Nephron (organoid): ENCODE results near the gene IDH2.

Source experiments
- H3K27ac Mint-ChIP-seq, 3 experiments: 2 replicates each; pipeline ENCODE4 v1.8.0; 2020; ENCODE audit warnings: mixed read lengths in 3 of 3, mild to moderate bottlenecking in 2 of 3, moderate library complexity in 1 of 3
- H3K27me3 Mint-ChIP-seq: 2 replicates; pipeline ENCODE4 v1.8.0; 2021; ENCODE audit warnings: low read depth, mild to moderate bottlenecking, moderate library complexity, mixed read lengths
- H3K36me3 Mint-ChIP-seq: 2 replicates; pipeline ENCODE4 v1.8.0; 2020; ENCODE audit warnings: low read depth, mixed read lengths
- H3K4me1 Mint-ChIP-seq: 2 replicates; pipeline ENCODE4 v1.8.0; 2020; ENCODE audit warnings: mixed read lengths
- H3K4me3 Mint-ChIP-seq, 3 experiments: 2 replicates each; pipeline ENCODE4 v1.8.0; 2020; ENCODE audit warnings: mild to moderate bottlenecking in 3 of 3, mixed read lengths in 3 of 3, moderate library complexity in 2 of 3
- H3K9me3 Mint-ChIP-seq: 2 replicates; pipeline ENCODE4 v1.8.0; 2020; ENCODE audit warnings: mixed read lengths
- CTCF ChIP-seq, 3 experiments: fragments of 200-600 bp; sonication (generic); IDR thresholded peaks; one replicate each; pipeline ENCODE4 v1.5.0; 2021; ENCODE audit warnings: antibody characterized with exemption in 3 of 3; ENCODE audit not compliant: unreplicated experiment in 3 of 3

Gene IDH2

GRCh38 chr15:90105521-90105920, 3.3 kb upstream of the IDH2 start:
- Mint-ChIP-seq H3K27ac (peak overlapping the region in 1 of 3 experiments; percentile 92), H3K9me3 (no peaks in the 10 kb centered on the region), H3K36me3 (no peaks in the 10 kb centered on the region), H3K4me3 (no peak overlapping the region), H3K4me1 (peaks cover 46% of the 10 kb centered on the region), H3K27me3 (no peaks in the 10 kb centered on the region)
- TF ChIP-seq CTCF (IDR thresholded peaks at IDR 0.05; ENCODE audit: unreplicated experiment in 3 of 3), result no peak

GRCh38 chr15:90104551-90104950, 2.3 kb upstream of the IDH2 start:
- H3K27me3 Mint-ChIP-seq, result no peaks in the 10 kb centered on the region
- no peaks in the 10 kb centered on the region for H3K9me3 Mint-ChIP-seq
- H3K36me3 Mint-ChIP-seq, result no peaks in the 10 kb centered on the region
- H3K4me3 Mint-ChIP-seq, result peak overlapping the region; percentile 74 to 90 (median 83)
- peak overlapping the region in 2 of 3 experiments; percentile 10 to 92 for H3K27ac Mint-ChIP-seq
- H3K4me1 Mint-ChIP-seq, result peaks cover 56% of the 10 kb centered on the region
- no peak for TF ChIP-seq CTCF (IDR thresholded peaks at IDR 0.05; ENCODE audit: unreplicated experiment in 3 of 3)

GRCh38 chr15:90103701-90104329, 1.5 kb upstream of the IDH2 start:
- TF ChIP-seq CTCF (IDR thresholded peaks at IDR 0.05; ENCODE audit: unreplicated experiment in 3 of 3), result no peak
- peak overlapping the region; percentile 62 to 92 (median 64) for H3K27ac Mint-ChIP-seq
- no peaks in the 10 kb centered on the region for H3K27me3 Mint-ChIP-seq
- no peaks in the 10 kb centered on the region for H3K36me3 Mint-ChIP-seq
- H3K4me3 Mint-ChIP-seq, result peak overlapping the region; percentile 74 to 90 (median 83)
- peaks cover 64% of the 10 kb centered on the region for H3K4me1 Mint-ChIP-seq
- H3K9me3 Mint-ChIP-seq, result no peaks in the 10 kb centered on the region

GRCh38 chr15:90101130-90101968, 919 bp downstream of the IDH2 start:
- Mint-ChIP-seq H3K36me3 (no peaks in the 10 kb centered on the region), H3K27ac (peak overlapping the region; percentile 89 to 94 (median 89)), H3K4me3 (peak overlapping the region; percentile 92 to 94 (median 93)), H3K9me3 (no peaks in the 10 kb centered on the region), H3K27me3 (no peaks in the 10 kb centered on the region), H3K4me1 (peaks cover 79% of the 10 kb centered on the region)
- TF ChIP-seq CTCF (IDR thresholded peaks at IDR 0.05; ENCODE audit: unreplicated experiment in 3 of 3), result no peak

GRCh38 chr15:90099868-90100831, 2.1 kb downstream of the IDH2 start:
- no peak for TF ChIP-seq CTCF (IDR thresholded peaks at IDR 0.05; ENCODE audit: unreplicated experiment in 3 of 3)
- Mint-ChIP-seq H3K27me3 (no peaks in the 10 kb centered on the region), H3K36me3 (no peaks in the 10 kb centered on the region), H3K4me3 (peak overlapping the region; percentile 92 to 94 (median 93)), H3K4me1 (peaks cover 85% of the 10 kb centered on the region), H3K27ac (peak overlapping the region; percentile 89 to 94 (median 89)), H3K9me3 (no peaks in the 10 kb centered on the region)
